ENCODE measurements around the gene SPATA6L. TPM values are rescaled to one million over a fixed set of nuclear protein-coding genes. Genes with fewer than 3 reads are reported as not detected.
"Not testable (repeated sequence)": the region's sequence is repeated elsewhere in the genome, so short reads cannot be mapped to it uniquely, and the experiment has no call there.

SPATA6L gene
- total RNA-seq, 1 experiment from 2014 or later = not detected

DNA sequence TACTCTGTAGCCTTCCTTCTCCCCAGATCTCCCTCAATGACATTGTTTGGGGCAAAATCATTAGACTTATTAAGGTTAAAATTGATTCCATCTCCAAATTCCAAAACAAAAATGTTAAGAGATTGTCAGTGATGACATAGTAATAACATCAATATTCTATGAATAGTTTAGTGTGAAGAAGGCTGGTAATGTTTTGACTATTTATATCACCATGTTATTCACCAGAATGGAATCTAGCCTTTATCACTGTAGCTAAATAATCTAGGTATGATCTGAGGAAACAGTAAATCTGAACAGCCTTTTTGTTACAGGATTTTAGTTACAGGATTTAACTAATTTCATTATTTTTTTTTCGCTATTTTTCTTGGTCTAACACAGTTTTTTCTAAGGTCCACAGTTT is 5.1 kb downstream of the SPATA6L start:
- Histone ChIP-seq H3K36me3 (no peaks in the 10 kb centered on the region), H3K4me3 (no peak overlapping the region), H3K9me3 (no peaks in the 10 kb centered on the region), H3K27me3 (no peaks in the 10 kb centered on the region)
- DNase-seq = no peak

DNA sequence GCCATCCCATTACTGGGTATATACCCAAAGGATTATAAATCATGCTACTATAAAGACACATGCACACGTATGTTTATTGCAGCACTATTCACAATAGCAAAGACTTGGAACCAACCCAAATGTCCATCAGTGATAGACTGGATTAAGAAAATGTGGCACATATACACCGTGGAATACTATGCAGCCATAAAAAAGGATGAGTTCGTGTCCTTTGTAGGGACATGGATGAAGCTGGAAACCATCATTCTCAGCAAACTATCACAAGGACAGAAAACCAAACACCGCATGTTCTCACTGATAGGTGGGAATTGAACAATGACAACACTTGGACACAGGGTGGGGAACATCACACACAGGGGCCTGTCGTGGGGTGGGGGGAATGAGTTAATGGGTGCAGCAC is 5.6 kb downstream of the SPATA6L start:
- not testable (repeated sequence) for H3K4me3 ChIP-seq, H3K36me3 ChIP-seq, DNase-seq

DNA sequence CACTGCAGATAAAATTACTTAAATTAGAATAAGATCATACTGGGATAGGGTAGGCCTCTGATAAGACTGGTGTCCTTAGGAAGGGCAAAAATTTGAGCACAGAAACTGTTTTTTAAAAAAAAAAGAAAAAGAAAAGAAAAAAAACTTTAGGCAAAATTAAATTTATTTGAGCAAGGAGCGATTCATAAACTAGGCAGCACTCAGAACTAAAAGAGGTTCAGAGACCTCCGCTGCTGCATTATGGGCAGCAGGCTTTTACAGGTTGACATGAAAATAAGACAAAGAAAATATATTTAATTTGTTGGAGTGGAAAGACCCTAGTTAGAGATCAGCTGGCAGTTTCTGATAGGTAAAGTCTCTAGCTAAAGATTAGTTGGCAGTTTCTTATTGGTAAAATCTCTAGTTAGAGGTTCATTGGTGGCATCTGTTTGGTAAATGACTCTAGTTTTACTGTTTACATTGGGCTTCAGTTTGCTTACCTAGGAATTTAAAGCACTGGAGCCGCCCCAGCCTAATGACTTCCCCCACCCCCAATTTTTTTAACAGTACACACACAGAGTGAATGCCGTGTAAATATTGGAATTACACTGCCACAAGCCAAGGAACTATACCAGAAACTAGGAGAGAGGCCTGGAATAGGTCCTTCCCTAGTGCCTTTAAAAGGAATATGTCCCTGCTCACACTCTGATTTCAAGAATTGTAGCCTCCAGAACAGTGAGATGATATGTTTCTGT is 8.7 kb downstream of the SPATA6L start:
- DNase-seq = no peak
- Histone ChIP-seq H3K27me3 (no peaks in the 10 kb centered on the region), H3K36me3 (no peaks in the 10 kb centered on the region), H3K4me3 (no peak overlapping the region), H3K9me3 (no peaks in the 10 kb centered on the region)

More for the DNA sequence above, 5.6 kb downstream of the SPATA6L start:
- not testable (repeated sequence) for H3K27me3 ChIP-seq, H3K9me3 ChIP-seq

DNA sequence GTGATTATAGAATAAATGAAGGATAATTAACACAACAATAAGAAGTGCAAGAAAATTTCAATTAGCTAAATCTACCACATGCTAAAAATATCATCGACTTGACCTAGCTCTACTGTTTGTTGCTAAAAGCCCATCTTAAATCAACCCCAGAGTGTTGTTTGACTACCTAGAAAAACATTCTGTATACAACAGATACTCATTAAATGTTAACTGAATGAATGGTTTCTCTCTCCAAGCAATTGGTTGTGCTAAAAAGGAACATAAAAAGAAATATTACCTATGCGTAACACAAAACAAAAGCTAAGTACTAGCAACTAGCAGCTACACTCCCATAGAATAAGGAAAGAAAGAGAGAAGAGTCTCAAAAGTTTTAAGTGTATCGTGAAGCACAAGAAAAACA is 9.7 kb downstream of the SPATA6L start:
- H3K9me3 ChIP-seq = no peaks in the 10 kb centered on the region
- no peak for DNase-seq
- H3K27me3 ChIP-seq = no peaks in the 10 kb centered on the region
- no peaks in the 10 kb centered on the region for H3K36me3 ChIP-seq
- H3K4me3 ChIP-seq = no peak overlapping the region

DNA sequence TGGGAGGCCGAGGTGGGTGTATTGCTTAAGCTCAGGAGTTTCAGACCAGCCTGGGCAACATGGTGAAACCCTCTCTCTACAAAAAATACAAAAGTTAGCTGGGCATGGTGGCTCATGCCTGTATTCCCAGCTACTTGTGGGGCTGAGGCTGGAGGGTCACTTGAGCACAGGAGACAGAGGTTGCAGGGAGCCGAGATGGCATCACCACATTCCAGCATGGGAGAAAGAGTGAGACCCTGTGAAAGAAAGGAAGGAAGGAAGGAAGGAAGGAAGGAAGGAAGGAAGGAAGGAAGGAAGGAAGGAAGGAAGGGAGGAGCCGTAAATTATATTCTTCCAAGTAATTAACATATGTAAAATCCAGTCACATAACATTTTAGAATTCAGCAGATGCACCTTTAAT is 10.1 kb downstream of the SPATA6L start:
- H3K4me3 ChIP-seq, H3K27me3 ChIP-seq, DNase-seq, H3K36me3 ChIP-seq, H3K9me3 ChIP-seq: not testable (repeated sequence)

DNA sequence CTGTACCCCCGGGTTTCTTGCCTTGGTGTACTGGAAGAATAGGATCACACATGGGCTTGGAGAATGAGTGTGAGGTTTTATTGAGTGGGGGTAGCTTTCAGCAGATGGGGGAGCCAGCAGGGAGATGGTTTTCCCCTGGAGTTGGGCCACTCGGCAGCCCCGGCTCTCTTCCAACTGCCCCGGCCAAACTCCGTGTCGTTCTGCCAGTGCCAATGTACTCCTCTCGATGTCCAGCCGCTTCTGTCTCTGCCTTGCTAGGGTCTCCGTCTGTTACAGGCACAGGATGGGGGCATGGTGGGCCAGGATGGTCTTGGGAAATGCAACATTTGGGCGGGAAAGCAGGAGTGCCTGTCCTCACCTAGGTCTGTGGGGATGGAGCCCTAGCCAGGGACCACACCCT is 11.7 kb downstream of the SPATA6L start:
- Histone ChIP-seq H3K4me3 (no peak overlapping the region), H3K27me3 (no peaks in the 10 kb centered on the region), H3K36me3 (no peaks in the 10 kb centered on the region), H3K9me3 (no peaks in the 10 kb centered on the region)
- no peak for DNase-seq

DNA sequence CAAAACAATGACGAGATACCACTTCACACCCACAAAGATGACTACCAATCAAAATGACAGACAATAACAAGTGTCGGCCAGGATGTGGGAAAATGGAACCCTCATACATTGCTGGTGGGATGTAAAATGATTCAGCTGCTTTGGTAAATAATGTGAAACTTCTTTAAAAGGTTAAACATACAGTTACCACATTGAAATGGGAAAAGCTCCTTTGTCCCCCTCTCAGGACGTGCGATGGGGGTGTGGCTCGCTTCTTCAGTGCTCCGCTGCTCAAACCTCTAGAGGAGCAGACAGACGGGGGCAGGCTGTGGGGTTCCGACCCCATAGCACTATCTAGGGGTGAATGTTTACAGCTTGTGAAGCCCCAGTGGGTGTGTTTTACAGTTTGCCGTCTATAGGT is 12.2 kb downstream of the SPATA6L start:
- no peak overlapping the region for H3K4me3 ChIP-seq
- H3K27me3 ChIP-seq = no peaks in the 10 kb centered on the region

DNA sequence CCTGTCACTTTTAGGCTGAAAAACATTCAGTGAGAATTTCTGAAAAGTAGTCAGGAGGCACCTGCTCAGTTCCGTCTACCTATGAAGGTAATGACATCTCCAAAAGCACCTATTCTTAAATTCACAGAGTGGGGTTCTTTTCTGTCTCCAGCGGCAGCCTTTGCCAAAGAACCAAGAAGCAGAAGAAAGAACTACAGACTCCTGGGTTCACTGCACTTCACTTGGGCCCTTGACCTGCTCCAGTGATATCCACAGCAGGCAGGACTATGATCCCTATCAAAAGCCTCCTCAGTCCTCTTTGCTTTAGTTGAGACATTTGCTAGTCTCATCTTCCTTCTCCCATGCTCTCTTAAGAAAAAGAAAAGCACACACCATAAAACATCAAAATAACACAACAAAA is 23.9 kb downstream of the SPATA6L start:
- Histone ChIP-seq H3K9me3 (no peaks in the 10 kb centered on the region), H3K4me3 (no peak overlapping the region), H3K36me3 (no peaks in the 10 kb centered on the region), H3K27me3 (no peaks in the 10 kb centered on the region)
- no peak for DNase-seq

More for the DNA sequence above, 12.2 kb downstream of the SPATA6L start:
- Histone ChIP-seq H3K36me3 (no peaks in the 10 kb centered on the region), H3K9me3 (no peaks in the 10 kb centered on the region)
- no peak for DNase-seq

DNA sequence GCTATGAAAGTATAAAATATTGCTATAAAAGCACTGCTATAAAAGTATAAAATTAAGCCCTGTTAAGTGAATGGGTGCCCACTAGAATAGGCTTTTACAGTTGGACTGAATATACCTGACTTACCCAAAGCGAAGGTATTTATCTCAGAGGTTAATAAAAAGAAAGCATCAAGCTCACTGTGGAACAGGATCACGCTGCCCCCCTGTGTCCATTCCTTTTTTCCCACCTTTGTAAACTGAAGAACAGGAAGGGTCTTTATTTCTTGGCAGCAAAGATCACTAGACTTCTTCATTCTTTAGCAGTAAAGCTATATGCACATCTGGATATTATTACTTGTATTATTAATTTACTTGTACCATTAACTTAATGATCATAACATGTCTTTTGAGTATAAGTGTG is 26.3 kb downstream of the SPATA6L start:
- Histone ChIP-seq H3K4me3 (no peak overlapping the region), H3K27me3 (no peaks in the 10 kb centered on the region), H3K36me3 (no peaks in the 10 kb centered on the region), H3K9me3 (no peaks in the 10 kb centered on the region)
- no peak for DNase-seq

DNA sequence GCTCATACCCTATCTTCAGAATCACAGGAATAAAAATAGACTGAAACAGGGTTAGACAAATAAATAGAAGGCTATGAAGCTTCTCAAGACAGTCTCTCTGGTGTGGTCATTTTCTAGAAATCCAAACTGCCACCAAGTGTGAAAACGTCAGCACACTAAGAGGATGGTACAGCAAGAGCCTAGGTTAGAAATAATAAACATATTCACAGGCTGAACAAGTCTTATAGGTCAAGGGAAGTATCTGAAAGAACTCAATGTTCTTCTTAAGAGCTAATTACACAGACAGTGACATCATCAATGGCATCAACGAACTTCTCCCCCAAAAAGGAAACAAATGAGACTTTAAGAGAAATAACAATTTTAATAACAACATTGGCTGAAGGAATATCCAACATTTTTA is 26.9 kb downstream of the SPATA6L start:
- no peak for DNase-seq
- H3K9me3 ChIP-seq = no peaks in the 10 kb centered on the region
- no peaks in the 10 kb centered on the region for H3K36me3 ChIP-seq
- H3K27me3 ChIP-seq = no peaks in the 10 kb centered on the region
- no peak overlapping the region for H3K4me3 ChIP-seq

DNA sequence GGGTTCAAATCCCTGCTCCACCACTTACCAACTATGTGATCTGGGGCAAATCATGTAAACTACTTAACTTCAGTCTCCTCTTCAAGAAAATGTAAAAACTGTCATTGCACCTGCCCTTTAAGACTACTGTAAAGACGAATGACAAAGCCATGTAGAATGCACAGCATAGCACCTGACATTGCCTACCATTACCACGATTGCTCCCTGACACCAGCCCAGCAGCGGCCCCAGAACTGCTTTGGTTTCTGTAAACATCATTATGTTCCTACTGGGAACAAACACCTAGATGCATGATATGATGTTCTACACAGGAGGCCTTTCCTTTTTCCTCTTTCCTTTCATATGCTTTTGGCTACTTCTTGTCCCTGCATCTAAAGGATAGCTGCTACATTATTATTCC is 27.3 kb downstream of the SPATA6L start:
- Histone ChIP-seq H3K9me3 (no peaks in the 10 kb centered on the region), H3K36me3 (no peaks in the 10 kb centered on the region), H3K27me3 (no peaks in the 10 kb centered on the region), H3K4me3 (no peak overlapping the region)
- DNase-seq = no peak

DNA sequence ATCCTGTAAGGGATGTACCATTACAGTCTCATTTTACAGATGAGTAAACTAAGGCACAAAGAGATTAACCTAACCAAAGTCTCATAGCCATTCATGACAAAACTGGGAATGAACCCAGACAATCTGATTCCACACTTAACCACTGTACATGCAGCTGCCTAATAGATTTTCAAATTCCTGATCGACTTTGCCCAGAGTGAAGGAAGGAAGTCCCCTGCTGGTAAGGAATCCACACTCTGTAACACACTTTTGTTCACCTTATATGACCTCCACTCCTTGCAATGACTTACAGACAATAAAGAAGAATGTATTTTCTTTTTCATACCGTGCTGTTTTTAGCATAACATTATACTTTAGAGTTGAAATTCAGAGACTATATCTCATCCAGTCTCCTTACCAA is 35.4 kb downstream of the SPATA6L start:
- DNase-seq = no peak

DNA sequence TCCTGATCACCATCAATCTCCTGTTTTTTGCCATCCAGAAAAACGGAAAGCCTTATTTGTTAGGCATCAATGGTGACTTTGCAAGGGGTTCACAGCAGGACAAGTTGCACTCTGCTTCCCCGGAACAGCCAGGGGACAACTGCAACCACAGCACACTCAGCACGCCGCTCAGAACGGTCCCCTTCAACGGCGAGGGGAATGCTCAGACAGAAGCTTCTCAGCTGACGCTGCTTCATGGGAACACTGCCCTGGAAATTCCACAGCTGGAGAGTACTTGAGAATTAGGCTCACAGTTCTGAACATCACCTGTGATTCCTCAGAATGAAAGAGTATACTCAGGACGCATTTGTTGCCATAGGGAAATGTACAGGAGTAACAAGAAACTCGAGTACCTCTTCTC is 44.3 kb downstream of the SPATA6L start:
- Histone ChIP-seq H3K36me3 (no peaks in the 10 kb centered on the region), H3K27me3 (no peaks in the 10 kb centered on the region), H3K4me3 (no peak overlapping the region), H3K9me3 (no peaks in the 10 kb centered on the region)
- DNase-seq = no peak

More for the DNA sequence above, 35.4 kb downstream of the SPATA6L start:
- Histone ChIP-seq H3K9me3 (no peaks in the 10 kb centered on the region), H3K4me3 (no peak overlapping the region), H3K27me3 (no peaks in the 10 kb centered on the region), H3K36me3 (no peaks in the 10 kb centered on the region)

DNA sequence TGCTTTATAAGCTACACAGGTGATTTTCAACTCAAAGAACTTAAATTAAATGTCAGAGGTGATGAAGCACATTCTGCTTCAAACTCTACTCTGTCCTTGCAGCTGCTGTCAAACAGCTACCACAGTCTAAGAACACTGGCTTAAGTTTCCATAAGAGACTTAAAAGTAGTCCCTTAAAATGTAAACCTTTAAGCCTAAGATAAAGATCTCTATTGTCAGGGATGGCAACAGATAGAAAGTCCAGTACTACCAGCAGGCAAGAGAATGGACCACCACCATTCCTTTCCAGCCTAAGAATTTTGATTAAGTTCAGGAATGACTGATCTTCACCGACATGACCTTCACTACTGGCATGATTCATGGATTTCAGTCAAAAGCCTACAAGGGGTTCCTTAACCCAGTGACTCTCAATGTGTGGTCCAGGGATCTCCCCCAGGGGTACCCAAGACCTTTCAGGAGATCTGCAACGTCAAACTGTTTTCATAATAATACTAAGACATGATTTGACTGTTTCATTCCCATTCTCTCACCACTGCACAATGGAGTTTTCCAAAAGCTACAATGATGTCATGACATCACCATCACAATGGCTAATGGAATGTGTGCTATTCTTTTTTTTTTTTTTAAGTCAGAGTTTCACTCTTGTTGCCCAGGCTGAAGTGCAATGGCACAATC is 45.3 kb downstream of the SPATA6L start:
- H3K36me3 ChIP-seq = no peaks in the 10 kb centered on the region
- no peak overlapping the region for H3K4me3 ChIP-seq
- no peaks in the 10 kb centered on the region for H3K27me3 ChIP-seq
- no peaks in the 10 kb centered on the region for H3K9me3 ChIP-seq
- DNase-seq = no peak

DNA sequence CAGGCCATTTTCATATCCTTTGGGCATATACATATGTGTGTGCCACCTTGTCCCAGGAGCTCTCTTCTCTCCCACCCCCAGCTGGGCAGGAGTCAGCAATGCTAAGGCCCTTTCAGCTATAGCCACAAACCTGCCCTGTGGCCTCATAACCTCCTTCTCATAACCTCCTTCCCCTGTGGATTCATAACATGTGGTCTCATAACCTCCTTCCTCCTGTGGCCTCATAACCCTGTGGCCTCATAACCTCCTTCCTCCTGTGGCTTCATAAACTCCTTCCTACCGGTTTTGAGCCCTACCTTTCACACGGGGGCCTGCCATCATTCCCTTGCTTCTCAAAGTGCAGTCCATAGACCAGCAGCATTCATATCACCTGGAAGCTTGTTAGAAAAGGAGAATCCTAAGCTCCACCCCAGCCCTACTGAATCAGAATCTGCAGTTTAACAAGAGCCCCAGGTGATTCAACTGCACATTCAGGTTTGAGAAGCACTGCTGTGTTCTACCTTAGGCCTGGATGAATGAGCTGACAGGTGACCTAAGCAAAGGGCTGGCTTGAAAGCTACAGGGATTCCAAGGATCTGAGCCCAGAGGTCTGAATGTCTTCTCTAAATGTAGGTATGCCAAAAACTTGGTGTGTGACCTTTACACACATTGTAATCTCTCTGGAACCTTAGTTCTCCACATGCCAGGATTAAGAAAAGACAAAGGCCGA is 46.1 kb downstream of the SPATA6L start:
- no peak for DNase-seq

DNA sequence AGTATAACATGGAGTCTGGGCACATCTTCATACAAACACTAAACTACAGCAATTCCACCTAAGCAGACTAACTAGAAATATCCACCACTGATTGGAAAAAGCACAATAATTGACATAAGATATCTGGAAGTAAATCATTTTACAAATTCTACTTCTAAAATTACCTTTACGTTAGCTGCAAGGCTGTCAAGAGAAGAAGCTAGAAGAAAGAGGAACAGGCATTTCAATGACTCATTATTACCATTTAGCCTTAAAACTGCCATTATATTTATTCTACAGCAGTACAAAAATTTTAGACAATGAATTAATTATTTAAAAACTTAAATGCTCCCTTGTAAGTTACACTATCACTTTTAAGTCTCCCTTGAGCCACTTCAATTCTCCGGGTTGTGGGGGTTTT is 47.6 kb downstream of the SPATA6L start:
- Histone ChIP-seq H3K9me3 (no peaks in the 10 kb centered on the region), H3K4me3 (no peak overlapping the region), H3K27me3 (no peaks in the 10 kb centered on the region), H3K36me3 (no peaks in the 10 kb centered on the region)
- no peak for DNase-seq

More for the DNA sequence above, 46.1 kb downstream of the SPATA6L start:
- Histone ChIP-seq H3K36me3 (no peaks in the 10 kb centered on the region), H3K9me3 (no peaks in the 10 kb centered on the region), H3K4me3 (no peak overlapping the region), H3K27me3 (no peaks in the 10 kb centered on the region)

DNA sequence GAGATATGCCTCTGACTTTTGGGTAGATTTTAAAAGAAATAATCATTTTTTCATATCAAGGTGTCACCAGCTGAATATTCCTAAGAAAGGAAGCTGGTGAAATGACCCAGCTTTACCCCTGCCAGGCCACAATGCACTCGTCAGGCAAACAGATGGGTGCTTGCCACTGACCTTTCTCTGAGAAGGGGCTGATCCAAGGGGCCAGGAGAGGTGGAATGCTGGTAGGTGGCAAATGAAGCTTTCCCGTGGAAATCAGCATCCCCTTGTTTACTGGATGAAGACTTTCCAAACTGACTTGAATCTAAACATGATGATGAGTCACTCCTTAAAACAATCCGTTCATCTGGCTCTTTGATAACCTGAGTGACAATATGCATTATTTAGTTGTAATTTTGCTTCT is 48.5 kb downstream of the SPATA6L start:
- Histone ChIP-seq H3K9me3 (no peaks in the 10 kb centered on the region), H3K36me3 (no peaks in the 10 kb centered on the region), H3K4me3 (no peak overlapping the region), H3K27me3 (no peaks in the 10 kb centered on the region)
- no peak for DNase-seq

DNA sequence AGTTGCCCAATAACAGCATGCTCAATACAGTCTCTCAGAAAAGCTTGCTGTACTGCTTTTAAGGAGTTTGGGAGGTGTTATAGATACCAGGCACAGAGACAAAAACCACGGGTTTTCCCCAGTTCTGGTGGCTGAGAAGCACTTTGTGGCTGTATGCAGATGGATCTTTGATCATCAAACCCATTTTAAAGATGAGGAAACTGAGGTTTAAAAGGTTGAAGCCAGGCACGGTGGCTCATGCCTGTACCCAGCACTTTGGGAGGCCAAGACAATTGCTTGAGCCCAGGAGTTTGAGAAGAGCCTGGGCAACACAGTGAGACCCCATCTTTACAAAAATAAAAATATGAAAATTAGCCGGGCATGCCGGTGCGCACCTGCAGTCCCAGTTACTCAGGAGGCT is 50.5 kb downstream of the SPATA6L start:
- Histone ChIP-seq H3K27me3 (no peaks in the 10 kb centered on the region), H3K9me3 (no peaks in the 10 kb centered on the region), H3K4me3 (no peak overlapping the region), H3K36me3 (no peaks in the 10 kb centered on the region)
- no peak for DNase-seq
